HG02763 (cell line): ENCODE data around the gene KLHL2.
A peak's percentile ranks its signal among the peaks of the same experiment; 100 is the strongest.
"Not testable (repeated sequence)": the region's sequence is repeated elsewhere in the genome, so short reads cannot be mapped to it uniquely, and the experiment has no call there.

Source experiments
- ATAC-seq: cut with Tn5 transposase; IDR thresholded peaks from one replicate; pipeline ENCODE4 v1.9.1; 2021; ENCODE audit warnings: mild to moderate bottlenecking, moderate library complexity; ENCODE audit not compliant: unreplicated experiment

The KLHL2 gene

GRCh38 chr4:165199722-165200121 lies 7.6 kb upstream of the KLHL2 start:
- no peak for ATAC-seq

- no peak for ATAC-seq
Observed at GRCh38 chr4:165201806-165202205, 5.6 kb upstream of the KLHL2 start.

- ATAC-seq: no peak
Observed at GRCh38 chr4:165203541-165204461, 3.6 kb upstream of the KLHL2 start.

GRCh38 chr4:165204462-165204830 lies 2.9 kb upstream of the KLHL2 start:
- ATAC-seq: no peak

GRCh38 chr4:165207016-165207430 lies 338 bp upstream of the KLHL2 start:
- ATAC-seq: peak; percentile 22

- ATAC-seq: no peak
Observed at GRCh38 chr4:165208221-165208652, 876 bp downstream of the KLHL2 start.

GRCh38 chr4:165208741-165209388 lies 1.5 kb downstream of the KLHL2 start:
- no peak for ATAC-seq

- no peak for ATAC-seq
Observed at GRCh38 chr4:165209796-165210195, 2.4 kb downstream of the KLHL2 start.

GRCh38 chr4:165210566-165210965 lies 3.2 kb downstream of the KLHL2 start:
- ATAC-seq: no peak

- ATAC-seq: not testable (repeated sequence)
Observed at GRCh38 chr4:165212647-165213046, 5.3 kb downstream of the KLHL2 start.

GRCh38 chr4:165213404-165213803 lies 6.0 kb downstream of the KLHL2 start:
- ATAC-seq: not testable (repeated sequence)

GRCh38 chr4:165213991-165214709 lies 6.8 kb downstream of the KLHL2 start:
- ATAC-seq: not testable (repeated sequence)

GRCh38 chr4:165215034-165215751 lies 7.8 kb downstream of the KLHL2 start:
- ATAC-seq: peak; percentile 44

GRCh38 chr4:165215761-165216487 lies 8.6 kb downstream of the KLHL2 start:
- peak; percentile 72 for ATAC-seq

- no peak for ATAC-seq
Observed at GRCh38 chr4:165217325-165217724, 10.0 kb downstream of the KLHL2 start.

GRCh38 chr4:165221306-165221705 lies 13.9 kb downstream of the KLHL2 start:
- not testable (repeated sequence) for ATAC-seq

GRCh38 chr4:165221993-165222650 lies 14.8 kb downstream of the KLHL2 start:
- not testable (repeated sequence) for ATAC-seq

GRCh38 chr4:165222651-165222994 lies 15.3 kb downstream of the KLHL2 start:
- no peak for ATAC-seq

GRCh38 chr4:165227401-165227800 lies 20.0 kb downstream of the KLHL2 start:
- not testable (repeated sequence) for ATAC-seq
